HG02840 (cell line): Measurements from ENCODE around the gene CENPM.

ENCODE experiments used
- ATAC-seq: cut with Tn5 transposase; IDR thresholded peaks from one replicate; pipeline ENCODE4 v1.9.1; 2021; ENCODE audit warnings: mild to moderate bottlenecking, moderate library complexity, moderate number of reproducible peaks; ENCODE audit not compliant: unreplicated experiment, low FRiP score

CENPM gene

GRCh38 chr22:41946629-41947423 lies at the start of gene CENPM:
TSS of gene CENPM (minus strand) at chr22:41947152. CDS start at chr22:41947076, 76 bp downstream.
- peak; percentile 76 for ATAC-seq

- no peak for ATAC-seq
These were observed 48.3 kb upstream of the CENPM start for GRCh38 chr22:41995211-41995610.

- ATAC-seq: no peak
These were observed 45.5 kb upstream of the CENPM start for GRCh38 chr22:41992496-41992895.

- ATAC-seq: no peak
These were observed 44.2 kb upstream of the CENPM start for GRCh38 chr22:41991111-41991510.

GRCh38 chr22:41989246-41989645 lies 42.3 kb upstream of the CENPM start:
- ATAC-seq: no peak

- ATAC-seq: no peak
These were observed 40.3 kb upstream of the CENPM start for GRCh38 chr22:41987276-41987675.

- no peak for ATAC-seq
These were observed 36.8 kb upstream of the CENPM start for GRCh38 chr22:41983513-41984405.

GRCh38 chr22:41982865-41983264 lies 35.9 kb upstream of the CENPM start:
- no peak for ATAC-seq

- no peak for ATAC-seq
These were observed 32.7 kb upstream of the CENPM start for GRCh38 chr22:41979423-41980250.

GRCh38 chr22:41978732-41979131 lies 31.8 kb upstream of the CENPM start:
- no peak for ATAC-seq

GRCh38 chr22:41976961-41977566 lies 30.1 kb upstream of the CENPM start:
- no peak for ATAC-seq

GRCh38 chr22:41976070-41976901 lies 29.3 kb upstream of the CENPM start:
- no peak for ATAC-seq

GRCh38 chr22:41975299-41976069 lies 28.5 kb upstream of the CENPM start:
- ATAC-seq: no peak

- no peak for ATAC-seq
These were observed 27.8 kb upstream of the CENPM start for GRCh38 chr22:41974691-41975290.

GRCh38 chr22:41971431-41971830 lies 24.5 kb upstream of the CENPM start:
- ATAC-seq: no peak

- no peak for ATAC-seq
These were observed 23.6 kb upstream of the CENPM start for GRCh38 chr22:41970601-41971000.

- no peak for ATAC-seq
These were observed 22.2 kb upstream of the CENPM start, which contains the start of gene SEPTIN3 for GRCh38 chr22:41969110-41969646. TSS of gene SEPTIN3 (plus strand) at chr22:41969443. CDS start at chr22:41971493, 2,050 bp downstream.

- no peak for ATAC-seq
These were observed 21.6 kb upstream of the CENPM start for GRCh38 chr22:41968601-41969000.
